Middle frontal gyrus (tissue), 1 donor: ENCODE measurements around the gene MICU1.
"Not testable (repeated sequence)": the region's sequence is repeated elsewhere in the genome, so short reads cannot be mapped to it uniquely, and the experiment has no call there.

Experiments
- DNase-seq: peaks from one replicate; pipeline ENCODE4 v3.0.0-alpha.2; 2015; ENCODE audit warnings: low spot score; ENCODE audit errors: extremely low spot score

MICU1 gene

DNA sequence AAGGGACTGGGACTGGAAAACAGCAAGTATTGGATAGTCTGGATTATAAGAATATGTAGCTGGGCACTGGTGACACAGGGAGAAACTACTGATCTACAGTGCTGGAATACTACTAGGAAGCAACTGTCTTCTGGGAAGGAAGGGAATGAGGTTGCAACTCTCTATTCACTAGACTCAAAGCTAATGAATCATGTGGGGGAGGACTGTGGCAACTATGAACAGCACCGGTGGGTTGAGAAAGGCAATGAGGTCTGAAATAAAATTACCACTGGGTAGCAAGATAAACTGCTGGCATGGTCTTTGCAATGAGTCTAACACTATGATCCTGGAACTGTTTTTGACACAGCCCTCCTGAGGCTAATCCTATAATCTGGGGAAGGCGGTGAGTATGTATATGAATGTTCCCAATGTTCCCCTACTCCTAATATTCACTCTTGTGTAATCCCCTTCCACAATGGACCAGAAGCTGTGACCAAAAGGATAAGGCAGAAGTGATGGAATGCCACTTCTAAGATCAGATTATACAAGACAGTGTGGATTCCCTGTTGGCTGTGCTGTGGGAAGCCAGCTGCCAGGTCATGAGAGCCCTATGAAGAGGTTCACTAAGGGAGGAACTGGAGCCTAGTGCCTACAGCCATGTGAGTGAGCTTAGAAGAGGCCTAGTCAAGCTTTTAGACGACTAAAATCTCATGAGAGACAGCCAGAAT, 169.8 kb downstream of the MICU1 start:
- no peak for DNase-seq

DNA sequence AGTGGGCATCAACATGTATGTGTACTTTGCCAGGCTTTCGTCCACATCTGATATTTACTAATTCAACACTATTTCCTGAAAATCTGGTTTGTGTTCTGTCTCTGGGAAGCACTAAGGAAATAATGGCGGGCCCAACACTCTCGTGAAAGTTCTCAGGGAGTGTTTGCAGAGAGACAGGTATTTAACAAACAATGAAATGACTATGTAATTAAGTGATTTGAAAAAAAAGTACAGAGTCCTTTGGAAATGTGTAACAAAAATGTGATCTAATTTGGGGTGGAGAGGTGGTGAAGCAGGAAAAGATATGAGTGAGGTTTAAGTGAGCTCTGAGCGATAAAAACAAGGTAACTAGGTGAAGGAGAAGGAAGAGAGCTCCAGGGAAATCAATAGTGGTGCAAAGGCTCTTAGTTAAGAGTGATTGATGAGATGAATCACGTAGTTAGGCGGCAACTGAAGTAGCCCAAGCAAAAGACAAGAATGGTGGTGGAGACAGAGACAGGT, 175.9 kb downstream of the MICU1 start:
- DNase-seq, result no peak

DNA sequence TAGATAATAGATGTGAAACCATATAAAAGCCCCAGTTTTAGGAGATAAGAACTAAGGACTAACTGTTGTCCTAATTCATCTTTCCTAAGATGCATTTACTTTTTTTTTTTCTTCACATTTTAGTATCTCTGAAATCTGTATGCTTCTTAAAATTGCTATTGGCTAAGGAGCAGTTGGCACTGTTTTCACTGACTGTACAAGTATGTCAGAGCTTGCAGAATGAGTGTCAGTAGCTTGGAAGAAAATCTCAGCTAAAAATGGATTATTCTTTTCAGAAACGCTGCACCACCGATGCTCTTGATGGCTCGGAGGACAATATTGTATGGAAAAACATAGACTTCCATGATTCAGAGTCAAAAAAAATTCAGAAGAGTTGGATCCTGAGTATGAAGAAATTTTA, 180.0 kb downstream of the MICU1 start:
- DNase-seq, result peak; percentile 37

DNA sequence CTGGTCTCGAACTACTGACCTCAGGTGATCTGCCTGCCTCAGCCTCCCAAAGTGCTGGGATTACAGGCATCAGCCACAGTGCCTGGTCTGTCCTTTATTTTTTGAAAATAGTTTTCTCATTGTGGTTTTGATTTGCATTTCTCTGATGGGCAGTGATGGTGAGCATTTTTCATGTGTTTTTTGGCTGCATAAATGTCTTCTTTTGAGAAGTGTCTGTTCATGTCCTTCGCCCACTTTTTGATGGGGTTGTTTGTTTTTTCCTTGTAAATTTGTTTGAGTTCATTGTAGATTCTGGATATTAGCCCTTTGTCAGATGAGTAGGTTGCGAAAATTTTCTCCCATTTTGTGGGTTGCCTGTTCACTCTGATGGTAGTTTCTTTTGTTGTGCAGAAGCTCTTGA, 182.9 kb downstream of the MICU1 start:
- DNase-seq, result not testable (repeated sequence)

DNA sequence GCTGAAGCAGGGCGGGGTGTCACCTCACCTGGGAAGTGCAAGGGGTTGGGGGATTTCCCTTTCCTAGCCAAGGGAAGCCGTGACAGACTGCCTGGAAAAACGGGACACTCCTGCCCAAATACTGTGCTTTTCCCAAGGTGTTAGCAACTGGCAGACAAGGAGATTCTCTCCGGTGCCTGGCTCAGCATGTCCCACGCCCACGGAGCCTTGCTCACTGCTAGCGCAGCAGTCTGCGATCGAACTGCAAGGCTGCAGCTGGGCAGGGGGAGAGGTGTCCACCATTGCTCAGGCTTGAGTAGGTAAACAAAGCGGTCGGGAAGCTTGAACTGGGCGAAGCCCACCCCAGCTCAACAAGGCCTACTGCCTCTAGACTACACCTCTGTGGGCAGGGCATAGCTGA, 190.3 kb downstream of the MICU1 start:
- no peak for DNase-seq

DNA sequence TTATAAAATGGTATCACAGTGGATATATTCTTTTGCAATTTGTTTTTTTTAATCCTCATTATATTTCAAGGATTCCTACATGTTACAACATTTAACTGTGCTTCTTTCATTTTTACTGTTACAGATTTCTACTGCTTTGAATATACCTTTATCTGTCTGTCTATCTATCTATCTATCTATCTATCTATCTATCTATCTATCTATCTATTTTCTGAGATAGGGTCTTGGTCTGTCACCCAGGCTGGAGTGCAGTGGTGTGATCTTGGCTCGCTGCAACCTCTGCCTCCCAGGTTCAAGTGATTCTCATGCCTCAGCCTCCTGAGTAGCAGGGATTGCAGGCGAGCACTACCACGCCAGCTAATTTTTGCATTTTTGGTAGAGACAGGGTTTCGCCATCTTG, 194.9 kb downstream of the MICU1 start:
- DNase-seq, result not testable (repeated sequence)

DNA sequence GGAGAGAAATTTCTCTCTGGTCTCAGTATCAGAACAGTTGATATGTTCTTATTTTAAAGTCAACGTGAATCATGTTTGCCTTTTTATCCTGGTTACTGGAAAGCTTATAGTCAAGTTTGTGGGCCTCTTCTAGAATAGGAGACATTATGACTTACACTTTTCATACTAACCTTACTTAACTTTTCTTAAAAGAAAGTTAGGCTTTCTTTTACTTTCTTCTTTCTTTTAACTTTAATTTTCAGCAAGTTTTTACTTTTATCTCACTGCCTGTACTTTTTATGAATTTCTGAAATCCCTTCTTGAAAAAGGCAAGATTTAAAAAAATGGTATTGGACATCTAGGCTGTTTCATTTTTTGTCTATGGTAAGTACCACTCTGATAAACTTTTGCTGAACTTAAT, 195.9 kb downstream of the MICU1 start:
- no peak for DNase-seq

DNA sequence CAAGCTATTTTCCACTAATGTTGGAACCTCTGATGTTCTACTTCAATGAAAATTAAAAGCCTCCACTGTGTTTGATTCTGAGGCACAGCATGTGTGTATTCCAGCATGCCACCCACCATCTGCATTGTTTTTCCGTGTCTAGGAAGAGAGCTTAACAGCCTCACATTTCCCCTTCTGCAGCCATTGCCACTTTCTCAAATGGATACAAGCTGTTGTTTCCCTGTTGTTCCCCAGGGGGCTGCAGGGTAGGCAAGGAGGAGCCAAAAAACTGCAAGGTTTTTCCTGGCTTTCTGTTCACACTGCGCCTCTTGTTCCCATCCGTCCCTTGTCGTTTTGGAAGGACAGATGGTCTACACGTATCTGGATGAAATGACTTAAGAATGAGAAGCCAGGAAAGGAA, 198.9 kb downstream of the MICU1 start:
- no peak for DNase-seq

DNA sequence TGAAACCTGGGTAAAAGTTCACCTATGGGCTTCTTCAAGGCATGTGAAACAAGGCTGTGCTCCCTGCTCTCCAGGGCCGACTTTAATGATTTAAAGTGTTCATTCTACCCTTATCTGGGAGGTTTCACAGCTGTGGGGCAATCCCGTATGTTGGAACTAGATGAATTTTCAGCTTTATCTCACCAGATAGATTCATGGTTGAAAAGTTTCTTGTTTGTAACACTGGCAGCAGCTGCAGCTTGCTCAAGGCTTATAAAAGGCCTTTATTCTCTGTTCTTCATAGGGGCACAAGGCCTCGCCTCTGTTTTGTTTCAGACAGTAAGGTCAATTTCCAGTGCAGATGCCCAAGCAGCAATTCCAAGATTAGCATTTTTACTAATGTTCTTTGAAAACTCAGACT, 200.7 kb downstream of the MICU1 start:
- peak; percentile 39 for DNase-seq

DNA sequence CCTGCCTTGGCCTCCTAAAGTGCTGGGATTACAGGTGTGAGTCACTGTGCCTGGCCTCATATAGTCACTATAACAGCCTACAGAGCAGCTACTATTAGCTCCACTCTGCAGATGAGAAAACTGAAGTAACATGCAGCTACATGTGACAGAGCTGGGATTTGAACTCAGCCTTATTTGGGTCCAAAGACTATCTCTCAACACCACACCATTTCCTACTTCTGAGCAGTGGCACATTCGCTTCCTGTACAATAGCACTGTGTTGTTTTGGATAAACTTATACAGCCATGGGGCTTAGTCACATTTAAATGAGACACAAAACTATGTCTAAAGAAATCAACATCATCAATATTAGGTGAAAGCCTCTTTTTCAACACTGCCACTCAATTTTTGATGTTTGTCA, 201.3 kb downstream of the MICU1 start:
- DNase-seq, result no peak

DNA sequence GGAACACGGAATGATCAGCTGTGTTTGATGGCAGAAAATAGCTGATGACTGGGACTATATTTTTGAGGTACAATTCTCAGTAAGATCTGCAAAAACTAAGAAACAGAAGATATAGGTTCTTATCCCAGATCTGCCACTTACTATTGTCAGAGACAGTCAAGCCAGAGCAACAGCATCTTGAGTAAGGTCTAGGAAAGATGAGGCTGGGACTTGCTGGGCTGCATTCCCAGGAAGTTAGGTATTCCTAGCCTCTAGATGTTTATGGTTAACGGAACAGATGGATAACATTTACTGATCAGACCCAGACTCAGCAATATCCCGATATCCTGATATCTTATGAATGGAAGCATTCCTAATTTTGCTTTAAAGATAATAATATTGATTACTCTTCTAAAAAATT, 202.5 kb downstream of the MICU1 start:
- DNase-seq, result no peak

DNA sequence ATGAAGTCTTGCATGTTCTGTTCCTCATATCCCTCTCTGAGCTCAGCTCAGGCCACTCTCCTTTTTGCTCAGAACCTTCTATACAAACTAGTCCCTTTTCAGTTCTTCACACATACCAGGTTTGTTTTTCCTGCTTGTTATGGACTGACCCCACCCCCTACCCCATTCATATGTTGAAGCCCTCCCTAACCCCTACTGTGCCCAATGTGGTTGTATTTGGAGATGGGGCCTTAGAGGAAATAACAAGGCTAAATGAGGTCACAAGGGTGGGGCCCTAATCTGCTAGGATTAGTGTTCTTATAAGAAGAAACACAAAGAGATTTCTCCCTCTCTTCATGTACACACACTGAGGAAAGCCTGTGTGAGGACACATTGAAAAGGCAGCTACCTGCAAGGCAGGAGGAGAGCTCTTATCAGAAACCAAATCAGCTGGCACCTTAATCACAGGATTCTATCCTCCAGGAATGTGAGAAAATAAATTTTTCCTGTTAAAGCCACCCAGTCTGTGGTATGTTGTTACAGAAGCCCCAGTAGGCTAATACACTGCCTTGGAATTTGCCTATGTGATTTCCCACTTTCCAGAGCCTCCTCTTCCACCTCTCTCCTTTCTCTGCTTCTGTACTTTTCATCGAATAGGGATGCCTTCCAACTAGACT, 203.9 kb downstream of the MICU1 start:
- no peak for DNase-seq

DNA sequence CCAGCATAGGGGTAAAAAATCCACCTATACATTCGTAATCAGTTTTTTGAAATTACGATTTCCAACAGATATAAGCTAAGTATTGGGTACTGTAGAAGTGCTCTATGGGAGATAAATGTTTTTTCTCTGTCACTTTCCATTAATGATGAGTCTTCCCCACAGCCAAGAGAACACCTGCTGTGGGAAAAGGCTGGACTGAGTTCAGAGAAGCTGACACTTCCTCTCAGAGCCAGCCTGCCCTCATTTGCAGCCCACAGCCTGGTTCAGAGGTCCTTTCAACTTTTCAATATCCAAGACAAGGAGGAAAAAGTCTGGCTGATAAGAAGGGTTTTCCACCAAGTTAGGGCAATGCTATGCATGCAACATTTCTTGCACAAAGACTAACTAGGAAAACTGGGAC, 206.6 kb downstream of the MICU1 start:
- DNase-seq, result no peak

DNA sequence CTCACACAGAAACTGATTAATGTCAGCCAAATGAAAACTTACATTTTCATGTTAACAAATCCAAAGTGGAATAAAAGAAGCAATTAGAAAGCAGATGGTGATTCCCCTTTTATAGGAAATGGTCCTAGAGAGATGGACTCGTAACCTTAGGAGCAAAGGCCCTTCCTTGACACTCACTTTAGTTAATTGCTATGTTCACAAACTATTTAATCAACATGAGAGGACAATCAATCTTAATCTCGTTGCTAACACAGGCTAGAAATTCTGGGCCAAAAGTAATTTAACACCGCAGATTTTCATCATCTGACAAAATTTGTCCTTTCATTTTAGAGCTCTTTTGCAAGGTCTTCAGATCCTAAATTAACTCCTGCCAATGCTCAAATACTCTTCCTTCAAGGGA, 207.2 kb downstream of the MICU1 start:
- no peak for DNase-seq

DNA sequence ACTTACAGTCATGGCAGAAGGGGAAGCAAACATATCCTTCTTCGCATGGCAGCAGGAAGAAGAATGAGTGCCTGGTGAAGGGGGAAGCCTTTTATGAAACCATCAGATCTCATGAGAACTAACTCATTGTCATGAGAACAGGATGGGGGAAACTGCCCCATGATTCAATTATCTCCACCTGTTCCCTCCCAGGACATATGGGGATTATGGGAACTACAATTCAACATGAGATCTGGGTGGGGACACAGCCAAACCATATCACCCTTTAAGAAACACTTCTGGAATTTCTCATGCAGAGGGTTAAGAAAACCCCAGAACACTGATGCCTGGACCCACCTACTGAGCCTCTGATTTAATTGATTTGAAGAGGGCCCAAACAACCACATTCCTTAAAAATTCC, 207.9 kb downstream of the MICU1 start:
- no peak for DNase-seq

DNA sequence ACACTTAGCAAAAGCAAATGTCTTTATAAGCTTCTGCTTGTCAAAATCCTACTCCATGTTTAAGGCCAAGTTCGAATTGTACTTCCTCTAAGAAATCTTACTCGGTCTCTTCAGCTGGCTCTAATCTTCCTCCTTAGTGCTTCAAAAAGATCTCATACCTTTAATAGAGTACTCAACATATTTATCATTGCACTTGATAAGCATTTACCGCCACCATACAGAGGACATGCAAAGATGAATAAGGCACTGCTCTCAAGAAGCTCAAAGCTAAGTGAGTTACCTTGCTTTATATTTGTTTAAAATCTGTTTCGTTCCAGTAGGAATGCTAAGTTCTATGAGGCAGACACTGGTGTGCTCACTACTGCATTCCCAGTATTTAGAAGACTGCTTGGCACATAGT, 209.2 kb downstream of the MICU1 start:
- no peak for DNase-seq

DNA sequence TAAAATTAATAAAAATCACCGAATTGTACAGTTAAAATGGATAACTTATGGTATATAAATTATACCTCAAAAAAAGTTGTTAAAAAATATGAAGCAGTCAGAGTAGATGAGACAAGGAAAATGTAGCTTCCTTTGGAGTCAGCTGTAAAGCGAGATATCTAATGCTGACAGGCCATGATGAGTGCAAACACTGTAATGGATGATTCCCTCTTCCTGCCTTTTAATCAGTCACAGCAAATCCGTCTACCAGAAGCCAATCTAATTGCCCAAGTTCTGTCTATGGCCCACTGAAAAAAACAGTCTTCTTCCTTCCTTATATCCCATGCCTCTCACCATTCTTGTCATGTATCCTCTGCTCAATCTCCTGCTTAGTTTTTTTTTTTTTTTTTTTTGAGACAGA, 211.2 kb downstream of the MICU1 start:
- no peak for DNase-seq

DNA sequence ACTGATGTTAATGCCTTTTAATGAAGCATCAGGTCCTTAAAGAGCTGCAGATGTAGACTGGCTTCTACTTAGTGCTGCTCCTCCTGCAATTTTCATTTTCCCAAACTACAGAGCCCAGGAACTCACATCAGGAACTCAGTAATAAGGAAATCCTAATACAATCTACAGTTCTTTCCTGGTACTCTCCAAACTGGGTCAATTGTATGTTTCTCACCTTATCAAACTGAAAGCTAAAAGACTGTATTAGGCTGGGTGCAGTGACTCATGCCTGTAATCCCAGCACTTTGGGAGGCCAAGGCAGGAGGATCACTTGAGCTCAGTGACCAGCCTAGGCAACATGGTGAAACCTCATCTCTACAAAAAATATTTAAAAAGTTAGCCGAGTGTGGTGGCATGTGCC, 216.7 kb downstream of the MICU1 start:
- DNase-seq, result no peak

DNA sequence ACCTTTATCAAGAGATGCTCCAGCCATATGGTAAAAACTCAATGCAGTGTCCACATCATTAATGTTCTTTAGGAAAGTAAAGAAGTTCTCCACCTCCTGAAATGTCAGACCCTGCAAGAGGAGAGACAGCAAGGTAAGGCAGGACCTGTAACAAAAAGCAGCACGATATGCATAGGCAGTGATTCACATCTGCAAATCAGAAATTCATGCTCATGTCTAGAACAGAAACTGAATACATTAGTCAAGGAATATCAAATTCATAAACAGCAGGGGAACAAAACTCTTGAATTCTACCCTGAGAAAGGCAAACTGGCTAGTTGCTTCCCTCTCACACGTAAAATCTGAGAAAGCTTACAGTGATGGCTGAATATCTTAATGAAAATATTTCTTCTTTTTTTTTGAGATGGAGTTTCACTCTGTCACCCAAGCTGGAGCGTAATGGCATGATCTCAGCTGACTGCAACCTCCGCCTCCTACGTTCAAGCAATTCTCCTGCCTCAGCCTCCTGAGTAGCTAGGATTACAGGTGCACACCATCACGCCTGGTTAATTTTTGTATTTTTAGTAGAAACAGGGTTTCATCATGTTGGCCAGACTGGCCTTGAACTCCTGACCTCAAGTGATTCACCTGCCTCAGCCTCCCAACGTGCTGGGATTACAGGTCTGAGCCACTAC, 217.8 kb downstream of the MICU1 start:
- no peak for DNase-seq

DNA sequence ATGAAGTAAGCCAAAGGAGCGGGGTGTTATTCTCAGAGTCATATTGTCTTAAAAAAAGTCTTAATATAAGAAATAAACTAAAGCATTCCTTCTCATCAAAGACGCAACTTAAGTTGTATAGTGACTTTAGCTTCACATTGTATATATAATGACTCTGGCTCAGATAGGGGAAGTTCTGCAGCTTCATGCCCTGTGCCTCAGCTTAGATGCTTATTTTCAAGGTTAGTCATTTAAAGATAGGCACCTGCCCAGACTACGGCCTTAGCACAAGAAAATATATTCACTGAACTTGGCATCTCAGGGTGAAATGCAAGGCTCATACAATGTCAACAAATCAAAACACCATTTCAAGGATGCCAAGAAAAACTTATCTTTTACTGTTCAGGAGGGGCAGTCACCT, 218.4 kb downstream of the MICU1 start:
- no peak for DNase-seq

DNA sequence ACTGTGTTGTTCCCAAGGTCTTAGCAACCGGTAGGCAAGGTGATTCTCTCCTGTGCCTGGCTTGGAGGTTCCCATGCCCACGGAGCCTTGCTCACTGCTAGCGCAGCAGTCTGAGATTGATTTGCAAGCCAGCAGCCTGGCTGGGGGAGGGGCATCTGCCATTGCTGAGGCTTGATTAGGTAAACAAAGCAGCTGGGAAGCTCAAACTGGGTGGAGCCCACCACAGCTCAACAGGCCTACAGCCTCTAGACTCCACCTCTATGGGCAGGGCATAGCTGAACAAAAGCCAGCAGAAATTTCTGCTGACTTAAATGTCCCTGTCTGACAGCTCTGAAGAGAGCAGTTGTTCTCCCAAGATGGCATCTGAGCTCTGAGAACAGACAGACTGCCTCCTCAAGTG, 230.3 kb downstream of the MICU1 start:
- not testable (repeated sequence) for DNase-seq

DNA sequence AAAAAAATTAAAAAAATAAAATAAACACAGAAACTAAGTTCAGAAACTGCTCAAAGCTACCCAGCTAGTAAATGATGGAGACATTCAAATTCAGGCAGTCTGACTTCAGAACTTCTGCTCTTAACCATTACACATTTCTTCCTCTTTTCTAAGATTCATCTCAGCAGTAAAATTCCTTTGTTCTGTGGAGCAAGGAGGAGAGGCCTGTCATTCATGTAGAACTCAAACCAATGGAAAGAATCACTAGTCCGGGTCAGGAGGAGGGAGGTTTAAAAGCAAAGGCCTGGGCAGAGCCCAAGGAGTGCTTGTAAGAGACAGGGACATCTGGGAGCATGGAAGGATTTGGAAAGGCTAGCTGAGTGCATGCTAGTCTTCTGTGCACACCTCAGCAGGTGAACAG, 233.3 kb downstream of the MICU1 start:
- DNase-seq, result no peak

DNA sequence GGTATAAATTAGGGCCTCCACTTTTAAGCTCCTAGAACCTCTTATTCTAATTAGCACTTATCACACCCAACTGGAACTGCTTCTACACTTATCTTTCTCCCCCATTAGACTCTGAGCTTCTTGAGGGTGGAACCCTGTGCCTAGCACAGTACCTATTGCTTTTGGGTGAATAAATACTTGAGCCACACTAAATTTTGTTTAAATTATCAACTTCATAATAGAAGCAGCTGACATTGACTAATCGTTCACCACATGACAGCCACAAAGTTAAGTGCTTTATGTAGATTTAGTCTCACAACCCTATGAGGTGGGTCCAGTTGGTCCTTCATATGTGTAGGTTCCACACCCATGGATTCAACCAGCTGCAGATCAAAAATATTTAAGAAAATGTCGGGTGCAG, 235.1 kb downstream of the MICU1 start:
- no peak for DNase-seq
